HL-60/S4 (cell line): ENCODE results near the gene BDKRB2.

ENCODE experiments used
- in situ Hi-C: fragments of 300-500 bp; cut with MboI; formaldehyde crosslinking; loops from 2 replicates; pipeline ENCODE4 v1.14.3; 2022; ENCODE audit warnings: low sequenced_read_pairs

Gene BDKRB2

GRCh38 chr14:96197163-96197852, 7.3 kb upstream of the BDKRB2 start:
- in situ Hi-C loops, result no loop called here

GRCh38 chr14:96197969-96198368, 6.7 kb upstream of the BDKRB2 start:
- in situ Hi-C loops, result no loop called here

GRCh38 chr14:96198430-96199130, 6.1 kb upstream of the BDKRB2 start:
- in situ Hi-C loops, result no loop called here

- in situ Hi-C loops, result no loop called here
Measured at GRCh38 chr14:96201157-96201556, 3.5 kb upstream of the BDKRB2 start.

GRCh38 chr14:96201965-96202364, 2.7 kb upstream of the BDKRB2 start:
- in situ Hi-C loops, result no loop called here

- in situ Hi-C loops, result no loop called here
Measured at GRCh38 chr14:96202441-96203094, 2.1 kb upstream of the BDKRB2 start.

- in situ Hi-C loops, result no loop called here
Measured at GRCh38 chr14:96203116-96203515, 1.5 kb upstream of the BDKRB2 start.

GRCh38 chr14:96203635-96204034, 1.0 kb upstream of the BDKRB2 start:
- in situ Hi-C loops, result no loop called here

GRCh38 chr14:96205059-96205977, 679 bp downstream of the BDKRB2 start:
- in situ Hi-C loops, result no loop called here

GRCh38 chr14:96205978-96206360, 1.3 kb downstream of the BDKRB2 start:
- in situ Hi-C loops, result no loop called here

- in situ Hi-C loops, result no loop called here
Measured at GRCh38 chr14:96206461-96206860, 1.8 kb downstream of the BDKRB2 start.

GRCh38 chr14:96207686-96208085, 3.0 kb downstream of the BDKRB2 start:
- in situ Hi-C loops, result no loop called here

- in situ Hi-C loops, result no loop called here
Measured at GRCh38 chr14:96208739-96209138, 4.1 kb downstream of the BDKRB2 start.

GRCh38 chr14:96212140-96212539, 7.5 kb downstream of the BDKRB2 start:
- in situ Hi-C loops, result no loop called here

GRCh38 chr14:96212896-96213295, 8.3 kb downstream of the BDKRB2 start:
- in situ Hi-C loops, result no loop called here

- in situ Hi-C loops, result no loop called here
Measured at GRCh38 chr14:96213871-96214465, 9.3 kb downstream of the BDKRB2 start.

GRCh38 chr14:96214793-96215192, 10.2 kb downstream of the BDKRB2 start:
- in situ Hi-C loops, result no loop called here

- in situ Hi-C loops, result no loop called here
Measured at GRCh38 chr14:96215452-96216244, 11.0 kb downstream of the BDKRB2 start.

GRCh38 chr14:96216627-96217026, 12.0 kb downstream of the BDKRB2 start:
- in situ Hi-C loops, result no loop called here

- in situ Hi-C loops, result no loop called here
Measured at GRCh38 chr14:96217376-96217913, 12.8 kb downstream of the BDKRB2 start.
